SU-DHL-6 (cell line): Measurements from ENCODE around the gene CTAG2.
"Not testable (repeated sequence)": the region's sequence is repeated elsewhere in the genome, so short reads cannot be mapped to it uniquely, and the experiment has no call there.

Source experiments
- H2AFZ ChIP-seq: fragments of 200-600 bp; sonication (generic); 2 replicates; pipeline ENCODE4 v1.6.1; 2014; ENCODE audit warnings: low read depth, mild to moderate bottlenecking, moderate library complexity, mixed read lengths, antibody characterized with exemption, low read length; ENCODE audit not compliant: severe bottlenecking
- H3F3A ChIP-seq: fragments of 200-600 bp; shearing (Covaris generic); 2 replicates; pipeline ENCODE4 v1.6.0; 2016; ENCODE audit warnings: antibody characterized with exemption, mild to moderate bottlenecking; ENCODE audit not compliant: insufficient read depth
- H3K27ac ChIP-seq: fragments of 200-600 bp; sonication (generic); 2 replicates; pipeline ENCODE4 v1.5.1; 2016; ENCODE audit warnings: low read depth, mild to moderate bottlenecking, low read length, moderate library complexity, mixed read lengths
- H3K27me3 ChIP-seq: fragments of 200-600 bp; sonication (generic), shearing (Covaris generic); 2 replicates; pipeline ENCODE4 v1.6.0; 2014; ENCODE audit warnings: mild to moderate bottlenecking, low read length
- H3K36me3 ChIP-seq: fragments of 200-600 bp; sonication (generic); 2 replicates; pipeline ENCODE4 v1.6.1; 2014; ENCODE audit warnings: mild to moderate bottlenecking, low read length, mixed read lengths
- H3K4me2 ChIP-seq: fragments of 300-600, 200-600 bp; shearing (Covaris generic), sonication (generic); 2 replicates; pipeline ENCODE4 v1.6.0; 2014; ENCODE audit warnings: low read length, low read depth, mild to moderate bottlenecking; ENCODE audit not compliant: poor library complexity, severe bottlenecking
- H3K4me3 ChIP-seq: fragments of 200-600 bp; sonication (generic); 2 replicates; pipeline ENCODE4 v1.5.1; 2014; ENCODE audit warnings: antibody characterized with exemption, low read length, mild to moderate bottlenecking, mixed read lengths; ENCODE audit not compliant: insufficient read depth, poor library complexity, severe bottlenecking
- H3K79me2 ChIP-seq: fragments of 200-600 bp; sonication (generic); 2 replicates; pipeline ENCODE4 v1.6.1; 2014; ENCODE audit warnings: mild to moderate bottlenecking, low read length, moderate library complexity; ENCODE audit not compliant: insufficient read depth
- H3K9ac ChIP-seq: fragments of 200-600 bp; sonication (generic); 2 replicates; pipeline ENCODE4 v1.7.0; 2014; ENCODE audit warnings: mild to moderate bottlenecking, low read length
- H3K9me2 ChIP-seq: fragments of 200-600 bp; sonication (generic); replicated peaks from 2 replicates; pipeline ENCODE4 v1.6.1; 2014; ENCODE audit warnings: low read length; ENCODE audit not compliant: insufficient read depth
- H3K9me3 ChIP-seq: fragments of 200-600 bp; sonication (generic); 2 replicates; pipeline ENCODE4 v1.6.1; 2014; ENCODE audit warnings: low read length, mixed read lengths; ENCODE audit not compliant: insufficient read depth
- H4K20me1 ChIP-seq: fragments of 200-600 bp; sonication (generic); 2 replicates; pipeline ENCODE4 v1.6.1; 2014; ENCODE audit warnings: low read depth, mild to moderate bottlenecking, antibody characterized with exemption, low read length, moderate library complexity, mixed read lengths
- EZH2phosphoT487 ChIP-seq: fragments of 200-600 bp; sonication (generic), shearing (Covaris generic); conservative IDR thresholded peaks from 2 replicates; pipeline ENCODE4 v1.6.1; 2018; ENCODE audit warnings: mild to moderate bottlenecking, antibody characterized with exemption, low read length, moderate library complexity, mixed read lengths
- TF ChIP-seq, protein P1 (sequence below): fragments of 200-600 bp; sonication (generic); IDR thresholded peaks from one replicate; pipeline ENCODE4 v1.5.1; 2017; ENCODE audit warnings: antibody characterized with exemption, mild to moderate bottlenecking, low read length, moderate library complexity; ENCODE audit not compliant: insufficient read depth, poor library complexity, severe bottlenecking

CTAG2 gene

DNA sequence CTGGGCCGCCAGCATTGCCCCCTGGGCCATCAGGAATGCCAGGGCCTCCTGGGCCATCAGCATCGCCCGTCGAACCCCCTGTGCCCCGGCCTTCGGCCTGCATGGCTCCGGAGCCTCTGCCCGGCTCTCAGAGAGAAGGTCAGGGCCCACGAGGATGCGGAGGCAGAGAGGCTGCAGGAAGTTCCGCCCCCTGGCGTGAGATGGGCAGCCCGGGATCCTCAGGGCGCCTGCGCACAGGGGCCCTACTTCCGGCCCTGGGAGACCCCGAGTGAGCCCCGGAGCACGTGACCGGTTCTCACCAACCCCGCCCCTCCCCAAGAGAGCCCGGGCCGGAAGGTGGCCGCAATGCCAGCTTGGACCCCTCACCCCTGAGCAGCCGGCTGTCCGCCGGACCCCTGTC is at the start of gene CTAG2:
CTAG2 (minus strand) TSS at position 167 of the 400 bp plus-strand sequence; CDS start at position 103, 64 bp downstream.
- H3K79me2 ChIP-seq, H3K4me3 ChIP-seq, H3K27me3 ChIP-seq, H3K9me3 ChIP-seq, H2AFZ ChIP-seq, H3K4me2 ChIP-seq, H3K27ac ChIP-seq, H3K36me3 ChIP-seq, H3K9me2 ChIP-seq, H3F3A ChIP-seq, H3K9ac ChIP-seq, H4K20me1 ChIP-seq: not testable (repeated sequence)

DNA sequence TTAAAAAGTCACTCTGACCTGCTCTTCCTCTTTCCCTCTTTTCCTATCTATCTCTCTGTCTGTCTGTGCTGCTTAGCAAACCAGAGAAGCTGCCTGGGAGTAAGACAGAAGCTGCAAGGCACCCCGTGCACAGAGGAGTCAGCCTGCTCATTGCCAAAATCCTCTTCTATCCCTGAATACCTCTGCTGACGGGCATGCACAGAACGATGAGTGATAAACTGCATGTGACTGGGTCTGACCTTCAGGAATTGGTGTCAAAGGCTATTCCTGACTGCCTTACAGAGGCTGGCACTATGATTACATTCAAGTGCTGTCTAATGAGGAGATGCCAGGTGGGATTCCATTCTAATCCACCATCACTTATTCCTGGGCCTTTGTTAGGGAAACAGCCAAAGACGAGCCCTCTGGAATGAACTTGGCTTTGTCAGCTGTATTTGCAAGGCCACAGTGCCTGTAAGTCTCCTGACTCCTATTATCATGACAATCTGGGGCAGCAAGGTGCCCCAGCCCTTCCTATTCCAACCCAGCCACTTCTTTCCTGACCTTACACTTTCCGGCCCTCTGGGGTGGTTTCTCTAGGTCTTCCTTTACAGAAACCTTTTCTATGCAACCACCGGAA is 45.4 kb upstream of the CTAG2 start:
- no peak overlapping the region for H3K4me3 ChIP-seq
- H3K27me3 ChIP-seq, result no peaks in the 10 kb centered on the region
- no peak overlapping the region for H3K4me2 ChIP-seq
- H4K20me1 ChIP-seq, result no peaks in the 10 kb centered on the region
- no peaks in the 10 kb centered on the region for H3K9me2 ChIP-seq
- H3K27ac ChIP-seq, result no peak overlapping the region
- H3K36me3 ChIP-seq, result no peaks in the 10 kb centered on the region
- TF ChIP-seq, protein P1, sequence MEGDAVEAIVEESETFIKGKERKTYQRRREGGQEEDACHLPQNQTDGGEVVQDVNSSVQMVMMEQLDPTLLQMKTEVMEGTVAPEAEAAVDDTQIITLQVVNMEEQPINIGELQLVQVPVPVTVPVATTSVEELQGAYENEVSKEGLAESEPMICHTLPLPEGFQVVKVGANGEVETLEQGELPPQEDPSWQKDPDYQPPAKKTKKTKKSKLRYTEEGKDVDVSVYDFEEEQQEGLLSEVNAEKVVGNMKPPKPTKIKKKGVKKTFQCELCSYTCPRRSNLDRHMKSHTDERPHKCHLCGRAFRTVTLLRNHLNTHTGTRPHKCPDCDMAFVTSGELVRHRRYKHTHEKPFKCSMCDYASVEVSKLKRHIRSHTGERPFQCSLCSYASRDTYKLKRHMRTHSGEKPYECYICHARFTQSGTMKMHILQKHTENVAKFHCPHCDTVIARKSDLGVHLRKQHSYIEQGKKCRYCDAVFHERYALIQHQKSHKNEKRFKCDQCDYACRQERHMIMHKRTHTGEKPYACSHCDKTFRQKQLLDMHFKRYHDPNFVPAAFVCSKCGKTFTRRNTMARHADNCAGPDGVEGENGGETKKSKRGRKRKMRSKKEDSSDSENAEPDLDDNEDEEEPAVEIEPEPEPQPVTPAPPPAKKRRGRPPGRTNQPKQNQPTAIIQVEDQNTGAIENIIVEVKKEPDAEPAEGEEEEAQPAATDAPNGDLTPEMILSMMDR, result no peak
- TF ChIP-seq EZH2phosphoT487, result no peak
- H3K9me3 ChIP-seq, result no peaks in the 10 kb centered on the region
- H3K9ac ChIP-seq, result no peak overlapping the region
- no peaks in the 10 kb centered on the region for H3F3A ChIP-seq
- no peaks in the 10 kb centered on the region for H3K79me2 ChIP-seq
- no peak overlapping the region for H2AFZ ChIP-seq

DNA sequence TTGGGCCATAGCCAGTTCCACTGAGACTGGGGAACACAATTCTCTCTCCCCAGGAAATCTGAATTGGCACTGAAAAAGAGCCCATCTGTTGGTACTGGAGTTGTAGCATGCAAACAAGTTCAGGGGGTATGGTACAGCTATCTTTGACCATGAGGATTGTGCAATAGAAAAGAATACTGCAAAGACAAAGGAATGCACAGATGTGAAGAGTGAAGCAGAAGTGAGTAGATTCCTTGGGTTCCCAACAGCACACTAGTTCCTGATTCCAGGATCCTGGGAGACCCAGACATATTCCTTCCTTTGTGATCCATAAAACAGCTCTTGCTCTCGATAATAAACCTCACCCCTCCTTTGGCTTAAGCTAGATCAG is 43.3 kb upstream of the CTAG2 start:
- TF ChIP-seq, protein P1, result no peak
- TF ChIP-seq EZH2phosphoT487, result no peak
- H4K20me1 ChIP-seq, result no peaks in the 10 kb centered on the region
- H3K9me3 ChIP-seq, result no peaks in the 10 kb centered on the region
- no peak overlapping the region for H3K4me2 ChIP-seq
- no peaks in the 10 kb centered on the region for H3K27me3 ChIP-seq
- no peak overlapping the region for H2AFZ ChIP-seq
- H3K36me3 ChIP-seq, result no peaks in the 10 kb centered on the region
- no peaks in the 10 kb centered on the region for H3K79me2 ChIP-seq
- H3K27ac ChIP-seq, result no peak overlapping the region
- no peak overlapping the region for H3K4me3 ChIP-seq
- no peak overlapping the region for H3K9ac ChIP-seq
- H3K9me2 ChIP-seq, result no peaks in the 10 kb centered on the region
- no peaks in the 10 kb centered on the region for H3F3A ChIP-seq

DNA sequence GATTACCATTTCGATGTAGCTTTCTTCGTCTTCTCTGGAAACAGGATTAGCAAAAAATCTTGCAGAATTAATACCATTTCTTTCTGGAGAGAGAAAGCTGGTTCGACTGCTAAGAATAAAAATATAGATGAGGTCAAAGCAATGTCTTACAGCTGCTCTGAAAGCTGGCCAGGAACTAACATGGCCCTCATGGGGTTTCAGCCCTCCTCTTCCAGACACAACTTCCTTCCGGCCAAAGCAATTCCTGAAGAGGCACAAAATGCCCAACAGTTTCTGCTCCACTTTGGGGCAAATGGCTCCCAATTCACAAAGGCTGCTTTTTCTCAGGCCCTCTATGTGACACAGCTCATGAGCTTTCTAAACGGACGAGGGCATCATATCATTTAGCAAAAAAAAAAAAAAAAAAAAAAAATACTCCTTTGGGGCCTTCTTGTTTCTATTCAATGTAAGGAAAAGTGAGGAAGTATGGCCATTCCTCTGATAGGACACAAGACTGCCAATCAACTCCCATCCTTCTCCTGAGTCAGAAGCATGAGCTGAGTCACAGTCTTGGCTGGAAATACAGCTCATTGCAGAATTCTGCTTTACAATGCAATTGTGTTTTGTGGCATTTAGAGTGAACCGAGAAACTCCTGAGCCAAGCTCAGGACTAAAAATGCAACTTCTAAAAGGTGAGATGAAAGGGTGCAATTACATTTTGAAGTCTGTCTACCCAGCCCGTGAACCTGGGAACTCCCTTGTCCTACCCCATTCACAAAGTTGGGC is 42.7 kb upstream of the CTAG2 start:
- Histone ChIP-seq H3K4me2 (no peak overlapping the region), H3K4me3 (no peak overlapping the region), H3K9ac (no peak overlapping the region), H4K20me1 (no peaks in the 10 kb centered on the region), H3K79me2 (no peaks in the 10 kb centered on the region), H3K36me3 (no peaks in the 10 kb centered on the region), H3F3A (no peaks in the 10 kb centered on the region), H3K9me2 (no peaks in the 10 kb centered on the region), H3K27ac (no peak overlapping the region), H2AFZ (no peak overlapping the region), H3K27me3 (no peaks in the 10 kb centered on the region), H3K9me3 (no peaks in the 10 kb centered on the region)
- TF ChIP-seq, protein P1, result no peak
- TF ChIP-seq EZH2phosphoT487, result no peak
